NOMO-1 (cell line): ENCODE measurements around the gene DDX19B.
"Not testable (repeated sequence)": the region's sequence is repeated elsewhere in the genome, so short reads cannot be mapped to it uniquely, and the experiment has no call there.

Source experiments
- DNase-seq, 2 experiments: peaks; one replicate each; lab custom pipeline; 2025; ENCODE audit not compliant: unreplicated experiment in 2 of 2; lab: John Stamatoyannopoulos, UW

Gene DDX19B

GRCh38 chr16:70287304-70287971 is 11.5 kb upstream of the DDX19B start:
- not testable (repeated sequence) for DNase-seq

GRCh38 chr16:70289229-70290094 is 9.5 kb upstream of the DDX19B start, which contains the start of gene AARS1:
Gene AARS1, minus strand, starts transcription at chr16:70289506. Its CDS starts 6,743 bp downstream, at chr16:70282763.
- peak; percentile 97 to 98 for DNase-seq

GRCh38 chr16:70290949-70291519 is 8.0 kb upstream of the DDX19B start:
- DNase-seq, result no peak

- not testable (repeated sequence) for DNase-seq
These were observed 6.8 kb upstream of the DDX19B start for GRCh38 chr16:70292148-70292547.

- no peak for DNase-seq
These were observed 4.5 kb upstream of the DDX19B start for GRCh38 chr16:70294385-70295025.

- DNase-seq, result no peak
These were observed 3.4 kb upstream of the DDX19B start for GRCh38 chr16:70295634-70296033.

GRCh38 chr16:70301121-70301520 is 2.1 kb downstream of the DDX19B start:
- no peak for DNase-seq

- no peak for DNase-seq
These were observed 3.8 kb downstream of the DDX19B start for GRCh38 chr16:70302745-70303144.

GRCh38 chr16:70304892-70305448 is 6.0 kb downstream of the DDX19B start:
- no peak for DNase-seq

GRCh38 chr16:70306880-70307279 is 7.9 kb downstream of the DDX19B start:
- DNase-seq, result no peak

- not testable (repeated sequence) for DNase-seq
These were observed 8.7 kb downstream of the DDX19B start for GRCh38 chr16:70307726-70308125.

- no peak for DNase-seq
These were observed 21.1 kb downstream of the DDX19B start for GRCh38 chr16:70320121-70320520.

- DNase-seq, result no peak
These were observed 26.2 kb downstream of the DDX19B start for GRCh38 chr16:70324998-70325747.

GRCh38 chr16:70331091-70331490 is 32.1 kb downstream of the DDX19B start:
- DNase-seq, result no peak

- no peak for DNase-seq
These were observed 32.8 kb downstream of the DDX19B start for GRCh38 chr16:70331588-70332358.

GRCh38 chr16:70332728-70333127 is 33.7 kb downstream of the DDX19B start:
- DNase-seq, result not testable (repeated sequence)

GRCh38 chr16:70337814-70338213 is 38.8 kb downstream of the DDX19B start:
- DNase-seq, result no peak

GRCh38 chr16:70341600-70341999 is 42.6 kb downstream of the DDX19B start:
- DNase-seq, result no peak

GRCh38 chr16:70342016-70342415 is 43.0 kb downstream of the DDX19B start:
- no peak for DNase-seq
